Activated CD4-positive, CD25-positive, alpha-beta regulatory T cell (primary cell): ENCODE data around the gene HAX1.
A peak's percentile ranks its signal among the peaks of the same experiment; 100 is the strongest.
"Not testable (repeated sequence)": the region's sequence is repeated elsewhere in the genome, so short reads cannot be mapped to it uniquely, and the experiment has no call there.

Experiments
- DNase-seq, 4 experiments: peaks; one replicate each; lab custom pipeline; 2025; lab: John Stamatoyannopoulos, UW

Gene HAX1

DNA sequence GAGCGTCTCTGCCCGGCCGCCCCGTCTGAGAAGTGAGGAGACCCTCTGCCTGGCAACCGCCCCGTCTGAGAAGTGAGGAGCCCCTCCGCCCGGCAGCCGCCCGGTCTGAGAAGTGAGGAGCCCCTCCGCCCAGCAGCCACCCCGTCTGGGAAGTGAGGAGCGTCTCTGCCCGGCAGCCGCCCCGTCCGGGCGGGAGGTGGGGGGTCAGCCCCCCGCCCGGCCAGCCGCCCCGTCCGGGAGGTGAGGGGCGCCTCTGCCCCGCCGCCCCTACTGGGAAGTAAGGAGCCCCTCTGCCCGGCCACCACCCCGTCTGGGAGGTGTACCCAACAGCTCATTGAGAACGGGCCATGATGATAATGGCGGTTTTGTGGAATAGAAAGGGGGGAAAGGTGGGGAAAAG is 15.2 kb downstream of the HAX1 start:
- not testable (repeated sequence) for DNase-seq

DNA sequence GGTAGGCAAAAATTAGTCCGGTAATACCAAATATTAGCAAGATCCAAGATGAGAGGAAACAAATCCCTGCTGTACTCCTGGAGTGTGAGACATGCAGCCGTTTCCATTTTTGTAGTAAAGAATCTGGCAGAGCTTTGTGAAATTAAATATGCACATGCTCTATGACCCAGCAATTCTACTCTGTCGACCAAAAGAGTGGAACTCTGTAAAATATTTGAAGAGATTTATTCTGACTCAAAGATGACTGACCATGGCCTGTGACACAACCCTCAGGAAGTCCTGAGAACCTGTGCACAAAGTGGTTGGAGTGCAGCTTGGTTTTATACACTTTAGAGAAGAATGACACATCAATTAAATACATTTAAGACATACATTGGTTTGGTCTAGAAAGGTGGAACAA is 16.2 kb downstream of the HAX1 start:
- DNase-seq, result no peak

DNA sequence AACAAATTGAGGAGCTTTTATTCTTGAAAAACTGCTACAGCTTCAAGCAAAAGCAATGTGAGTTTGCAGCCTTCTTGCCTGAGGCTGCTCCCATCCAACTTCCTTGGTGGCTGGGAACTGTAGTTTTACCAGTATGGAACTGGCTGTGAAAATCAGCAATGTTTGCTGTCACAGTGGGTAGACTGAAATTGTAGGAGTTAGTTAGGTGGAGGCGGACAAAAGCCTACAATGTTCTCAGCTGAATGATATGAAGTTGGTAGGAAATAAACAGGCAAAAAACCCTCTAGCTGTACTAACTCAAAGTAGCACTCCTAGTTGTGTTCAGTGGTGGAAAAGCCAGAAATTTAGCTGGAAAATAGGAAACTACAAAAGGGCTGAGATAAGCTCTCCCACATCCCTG is 18.5 kb downstream of the HAX1 start:
- no peak for DNase-seq

GRCh38 chr1:154295408-154296235 is 23.2 kb downstream of the HAX1 start:
- no peak for DNase-seq

GRCh38 chr1:154301582-154301981 is 29.2 kb downstream of the HAX1 start:
- no peak for DNase-seq

- no peak for DNase-seq
These were observed 32.4 kb downstream of the HAX1 start for GRCh38 chr1:154304664-154305337.

DNA sequence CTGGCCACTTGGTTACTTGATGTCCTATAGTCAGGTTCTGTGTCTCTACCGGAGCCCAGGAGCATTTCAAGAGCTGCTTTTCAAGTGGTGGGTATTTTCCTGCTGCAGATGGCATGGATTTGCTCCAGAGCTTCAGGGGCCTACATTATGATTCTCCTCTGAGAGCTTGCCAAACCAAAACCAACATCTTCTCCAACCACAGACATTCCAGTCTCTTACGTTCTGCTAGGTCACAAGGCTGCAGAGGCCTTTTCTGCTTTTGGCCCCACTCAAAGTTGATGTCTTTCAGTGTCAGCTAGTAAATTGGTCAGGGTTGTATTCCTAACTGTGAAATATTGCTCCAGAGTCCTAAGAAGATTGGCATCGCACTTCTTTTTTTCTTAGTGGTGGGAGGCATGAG is 33.7 kb downstream of the HAX1 start:
- no peak for DNase-seq

- DNase-seq, result not testable (repeated sequence)
These were observed 35.3 kb downstream of the HAX1 start for GRCh38 chr1:154307670-154308270.

DNA sequence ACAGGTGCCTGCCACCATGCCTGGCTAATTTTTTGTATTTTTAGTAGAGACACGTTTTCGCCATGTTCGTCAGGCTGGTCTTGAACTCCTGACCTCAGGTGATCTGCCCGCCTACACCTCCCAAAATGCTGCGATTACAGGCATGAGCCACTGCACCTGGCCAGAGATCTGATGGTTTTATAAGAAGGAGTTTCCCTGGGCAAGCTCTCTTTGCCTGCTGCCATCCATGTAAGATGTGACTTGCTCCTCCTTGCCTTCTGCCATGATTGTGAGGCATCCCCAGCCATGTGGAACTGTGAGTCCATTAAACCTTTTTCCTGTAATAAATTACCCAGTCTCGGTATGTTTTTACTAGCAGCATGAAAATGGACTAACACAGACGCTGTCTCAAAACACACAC is 36.7 kb downstream of the HAX1 start:
- not testable (repeated sequence) for DNase-seq

DNA sequence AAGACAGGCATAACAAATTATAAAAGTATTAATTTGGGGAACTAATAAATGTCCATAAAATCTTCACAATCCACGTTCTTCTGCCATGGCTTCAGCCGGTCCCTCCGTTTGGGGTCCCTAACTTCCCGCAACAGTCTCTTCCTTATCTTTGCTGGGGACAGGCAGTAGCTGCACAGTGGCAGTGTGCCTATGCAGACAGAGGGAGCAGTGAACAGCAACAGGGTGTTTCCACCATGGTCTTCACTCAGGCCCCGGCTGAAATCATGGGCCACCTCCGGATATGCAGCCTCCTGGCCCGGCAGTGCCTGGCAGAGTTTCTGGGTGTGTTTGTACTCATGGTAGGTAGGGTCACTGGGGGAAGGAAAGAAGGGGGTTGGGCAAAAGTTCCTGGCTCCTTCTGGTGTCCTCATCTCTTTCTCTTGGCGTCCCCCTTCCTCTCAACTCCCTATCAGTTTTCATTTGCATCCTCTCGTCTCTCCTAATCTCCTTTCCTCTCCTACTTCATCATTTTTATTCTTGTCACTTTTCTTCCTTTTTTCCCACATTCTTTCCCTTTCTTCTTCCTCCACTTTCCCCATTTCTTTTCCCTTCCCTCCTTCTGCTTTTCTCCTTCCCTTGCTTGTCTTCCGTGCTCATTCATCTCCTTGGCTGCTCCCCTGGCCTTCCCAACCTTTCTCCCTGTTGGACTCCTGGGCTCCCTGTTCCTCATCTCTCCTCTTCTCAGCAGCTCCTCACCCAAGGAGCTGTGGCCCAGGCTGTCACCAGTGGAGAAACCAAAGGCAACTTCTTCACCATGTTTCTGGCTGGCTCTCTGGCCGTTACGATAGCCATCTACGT is 40.0 kb downstream of the HAX1 start:
- DNase-seq, result not testable (repeated sequence)

DNA sequence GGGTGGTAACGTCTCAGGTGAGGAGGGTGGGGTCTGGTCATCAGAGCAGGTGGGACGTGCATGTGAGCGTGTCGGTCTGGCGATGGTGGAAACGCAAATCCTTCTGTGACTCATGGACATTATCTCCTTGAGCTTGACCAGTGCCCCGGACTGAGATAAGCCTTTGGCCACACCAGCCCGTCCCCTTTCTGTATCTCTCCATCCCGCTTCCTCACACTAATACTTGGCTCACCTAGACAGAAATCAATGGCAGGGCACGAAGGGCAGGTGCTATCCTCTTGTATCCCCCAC is 40.6 kb downstream of the HAX1 start:
- no peak for DNase-seq

- DNase-seq, result not testable (repeated sequence)
These were observed 41.8 kb downstream of the HAX1 start for GRCh38 chr1:154314226-154314625.

DNA sequence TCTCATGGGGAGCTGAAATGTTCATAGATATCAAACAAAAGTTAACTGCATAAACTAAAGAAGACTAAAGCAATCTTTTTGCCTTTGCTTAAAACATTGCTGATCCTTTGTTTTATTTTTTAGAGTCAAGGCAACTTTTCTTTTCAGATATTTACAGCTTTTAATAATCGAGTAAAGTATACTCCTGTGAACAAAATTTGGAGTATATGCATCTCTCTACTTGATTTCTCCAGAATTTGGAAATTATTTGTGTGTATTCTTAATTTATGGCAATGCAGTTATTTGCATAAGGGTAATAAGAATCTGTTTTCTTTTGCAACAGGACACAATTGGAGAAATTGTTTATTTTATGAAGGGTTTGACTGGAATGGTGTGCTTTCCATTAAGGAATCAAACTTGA is 44.3 kb downstream of the HAX1 start:
- DNase-seq, result no peak

DNA sequence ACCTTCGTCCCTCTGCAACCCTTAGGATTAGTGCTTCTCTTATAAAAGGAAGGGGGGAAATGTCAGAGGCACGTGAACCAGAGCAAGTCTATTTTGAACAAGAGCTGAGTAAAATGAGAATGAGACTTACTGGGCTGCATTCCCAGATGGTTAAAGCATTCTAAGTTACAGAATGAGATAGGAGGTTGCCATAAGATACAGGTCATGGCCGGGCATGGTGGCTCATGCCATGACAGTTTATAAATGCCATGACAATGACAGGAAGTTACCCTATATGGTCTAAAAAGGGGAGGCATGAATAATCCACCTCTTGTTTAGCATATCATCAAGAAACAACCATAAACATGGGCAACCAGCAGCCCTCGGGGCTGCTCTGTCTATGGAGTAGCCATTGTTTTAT is 46.0 kb downstream of the HAX1 start:
- no peak for DNase-seq

GRCh38 chr1:154320882-154321608 is 48.6 kb downstream of the HAX1 start, which contains the start of gene AQP10:
AQP10 (plus strand) TSS chr1:154321093; CDS start chr1:154321156, 63 bp downstream.
- no peak for DNase-seq

- DNase-seq, result not testable (repeated sequence)
These were observed 49.1 kb downstream of the HAX1 start for GRCh38 chr1:154321609-154321934.

DNA sequence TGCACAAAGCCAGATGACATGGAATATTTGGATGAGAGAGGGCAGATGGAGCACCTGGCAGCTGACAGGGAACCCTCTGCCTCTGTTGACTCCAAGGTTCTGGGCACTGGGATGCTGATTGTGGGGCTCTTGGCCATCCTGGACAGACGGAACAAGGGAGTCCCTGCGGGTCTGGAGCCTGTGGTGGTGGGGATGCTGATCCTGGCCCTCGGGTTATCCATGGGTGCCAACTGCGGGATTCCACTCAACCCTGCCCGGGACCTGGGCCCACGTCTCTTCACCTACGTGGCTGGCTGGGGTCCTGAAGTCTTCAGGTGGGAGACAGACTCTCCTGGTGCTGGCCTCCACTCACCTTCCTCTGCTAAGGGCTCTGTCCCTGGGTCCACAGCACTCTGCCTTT is 51.1 kb downstream of the HAX1 start:
- DNase-seq, result no peak

GRCh38 chr1:154324241-154324640 is 51.8 kb downstream of the HAX1 start:
- DNase-seq, result no peak

DNA sequence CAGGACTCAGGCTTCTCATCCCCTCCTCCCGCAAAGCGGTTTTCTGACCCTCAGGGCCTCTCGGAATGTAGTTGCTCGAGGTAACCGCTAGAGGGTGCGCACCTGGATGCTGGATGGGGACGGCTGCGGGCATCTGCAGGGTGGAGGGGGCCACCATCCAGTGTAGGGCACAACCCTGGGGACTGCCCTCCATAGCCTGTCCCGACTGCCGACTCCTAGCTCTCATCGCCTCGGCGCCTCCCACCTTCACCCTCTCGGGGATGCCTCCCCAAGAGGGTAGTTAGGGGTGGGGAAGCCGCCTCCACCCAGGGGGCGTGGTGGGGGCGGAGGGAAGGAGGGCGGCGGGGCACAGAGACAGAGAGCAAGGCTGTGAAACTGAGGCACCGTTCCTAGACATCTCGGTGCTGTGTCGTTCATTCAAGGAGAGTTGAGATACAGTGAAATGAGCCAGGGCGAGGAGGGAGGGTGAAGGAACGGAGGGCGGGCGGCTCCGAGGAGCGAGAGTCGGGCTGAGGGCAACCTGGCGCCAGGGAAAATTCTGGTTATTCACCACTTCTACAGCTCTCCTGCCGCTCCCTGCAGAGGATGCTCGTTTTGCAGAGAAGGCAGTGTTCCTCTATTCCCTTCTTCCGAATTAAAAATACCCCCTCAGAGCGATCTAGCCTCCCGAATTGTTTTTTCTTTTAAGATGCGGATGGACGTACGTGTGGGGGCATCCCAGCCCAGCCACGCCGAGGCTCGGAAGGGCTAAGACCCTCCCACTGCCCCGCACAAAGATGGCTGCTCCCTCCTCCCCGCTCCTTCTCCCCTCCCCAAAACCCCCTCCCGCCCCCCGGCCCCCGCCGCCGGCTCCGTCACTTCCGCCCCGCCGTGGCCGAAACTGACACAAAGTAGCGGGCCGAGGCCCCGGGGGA is 52.5 kb downstream of the HAX1 start, which contains the start of gene ATP8B2:
Gene ATP8B2 (plus strand): TSS at position 857 of the 914 bp plus-strand sequence. CDS start 2,617 bp downstream, outside the sequence.
- peak; percentile 60 to 68 (median 65) for DNase-seq
